Tibial artery (tissue), 4 donors: Measurements from ENCODE around the gene KIF3B.
"Not testable (repeated sequence)": the region's sequence is repeated elsewhere in the genome, so short reads cannot be mapped to it uniquely, and the experiment has no call there.

Experiments
- DNase-seq, 2 donors: peaks; one replicate each; pipeline ENCODE4 v3.0.0-alpha.2; 2019
- H3K27ac ChIP-seq, 2 donors: fragments of 200-600 bp; sonication (generic) in 1 of 2; 1 replicate in 1 of 2; 2 replicates in 1 of 2; pipeline ENCODE4 v1.5.1; 2018 to 2019; ENCODE audit warnings: mild to moderate bottlenecking in 1 of 2
- H3K27me3 ChIP-seq, 2 donors: fragments of 200-600 bp; sonication (generic) in 1 of 2; one replicate each; pipeline versions ENCODE4 v1.5.1 to v1.6.0; 2016 to 2019
- H3K36me3 ChIP-seq, 3 donors: fragments of 200-600 bp; sonication (generic) in 2 of 3; one replicate each; pipeline ENCODE4 v1.5.1; 2016 to 2019; ENCODE audit warnings: mild to moderate bottlenecking in 2 of 3
- H3K4me1 ChIP-seq, 4 donors: fragments of 200-600 bp; sonication (generic) in 2 of 4; 1 replicate in 3 of 4; 2 replicates in 1 of 4; pipeline ENCODE4 v1.5.1; 2016 to 2019
- H3K4me3 ChIP-seq, 2 donors: fragments of 200-600 bp; sonication (generic) in 1 of 2; 1 replicate in 1 of 2; 2 replicates in 1 of 2; pipeline ENCODE4 v1.5.1; 2018 to 2019; ENCODE audit warnings: mild to moderate bottlenecking in 2 of 2
- H3K9me3 ChIP-seq, 3 donors: fragments of 200-600 bp; sonication (generic) in 1 of 3; one replicate each; pipeline ENCODE4 v1.5.1; 2016 to 2019
- CTCF ChIP-seq, 2 experiments: fragments of 200-600 bp in 1 of 2; fragments of 450-650 bp in 1 of 2; IDR thresholded peaks; one replicate each; pipeline ENCODE4 v1.5.1; 2017 to 2019; ENCODE audit warnings: antibody characterized with exemption in 2 of 2, mild to moderate bottlenecking in 1 of 2, moderate library complexity in 1 of 2
- intact Hi-C: fragments of 100-400 bp; cut with DNase I; formaldehyde crosslinking; loops from one replicate; pipeline ENCODE4 v1.15.0; 2023; ENCODE audit warnings: low total_unique reads

The KIF3B gene

DNA sequence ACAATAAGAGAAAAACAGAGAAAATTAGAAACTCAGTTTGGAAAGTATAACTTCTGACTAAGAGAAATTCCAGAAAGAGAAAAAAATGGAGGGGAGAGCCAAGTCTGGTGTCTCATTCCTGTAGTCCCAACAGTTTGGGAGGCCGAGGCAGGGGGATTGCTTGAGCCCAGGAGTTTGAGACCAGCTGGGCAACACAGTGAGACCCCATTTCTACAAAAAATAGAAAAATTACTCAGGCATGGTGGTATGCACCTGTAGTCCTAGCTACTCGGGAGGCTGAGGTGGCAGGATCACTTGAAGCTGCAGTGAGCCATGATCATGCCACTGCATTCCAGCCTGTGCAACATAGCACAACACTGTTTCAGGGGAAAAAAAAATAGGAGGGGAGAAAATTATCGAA is 3.1 kb upstream of the KIF3B start:
- Histone ChIP-seq H3K27ac (no peak overlapping the region), H3K36me3 (no peaks in the 10 kb centered on the region), H3K9me3 (no peaks in the 10 kb centered on the region), H3K4me3 (no peak overlapping the region), H3K4me1 (peaks cover 0 to 19% (median 13%) of the 10 kb centered on the region in 4 donors), H3K27me3 (peaks cover 0 to 23% of the 10 kb centered on the region in 2 donors)
- intact Hi-C loops: no loop called here
- DNase-seq: peak in 1 of 2 donors; percentile 3
- no peak for TF ChIP-seq CTCF (IDR thresholded peaks at IDR 0.05)

DNA sequence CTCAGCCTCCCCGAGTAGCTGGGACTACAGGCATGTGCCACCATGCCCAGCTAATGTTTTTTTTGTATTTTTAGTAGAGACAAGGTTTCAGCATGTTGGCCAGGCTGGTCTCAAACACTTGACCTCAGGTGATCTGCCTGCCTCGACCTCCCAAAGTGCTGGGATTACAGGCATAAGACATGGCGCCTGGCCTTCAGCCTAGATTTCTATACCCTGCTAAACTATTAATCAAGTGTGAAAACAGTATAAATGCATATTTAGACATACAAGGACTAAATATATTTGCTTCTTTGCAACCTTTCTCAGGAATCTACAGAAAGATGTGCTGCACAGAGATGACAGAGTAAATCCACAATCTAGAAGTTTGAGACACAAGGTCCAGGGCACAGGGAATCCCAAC is 2.3 kb upstream of the KIF3B start:
- Histone ChIP-seq H3K27me3 (peaks cover 0 to 23% of the 10 kb centered on the region in 2 donors), H3K4me1 (peaks cover 0 to 19% (median 13%) of the 10 kb centered on the region in 4 donors)
- H3K9me3 ChIP-seq, H3K27ac ChIP-seq, H3K36me3 ChIP-seq, intact Hi-C loops, H3K4me3 ChIP-seq, DNase-seq: not testable (repeated sequence)

DNA sequence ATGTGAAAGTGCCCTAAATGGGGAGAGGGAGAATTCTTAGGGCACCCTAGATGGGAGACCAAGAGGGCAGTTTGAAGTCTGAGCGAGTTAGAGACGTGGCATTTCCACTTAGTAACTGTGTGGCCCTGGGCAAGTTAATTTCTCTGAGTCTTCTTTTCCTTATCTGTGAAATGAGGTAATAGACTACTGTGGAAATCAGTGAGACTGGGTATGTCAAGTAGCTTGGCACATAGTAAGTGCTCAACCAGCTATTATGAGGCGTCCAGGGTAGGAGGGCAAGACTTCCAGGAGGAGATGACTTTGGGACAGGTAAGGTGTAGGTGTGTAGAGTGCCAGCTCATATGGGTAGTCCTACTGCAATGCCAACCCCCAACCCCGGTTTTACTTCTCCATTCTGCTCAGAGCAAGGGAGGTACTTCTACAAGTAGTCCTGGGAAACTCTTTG is 770 bp downstream of the KIF3B start:
- TF ChIP-seq CTCF (IDR thresholded peaks at IDR 0.05): no peak
- no peaks in the 10 kb centered on the region for H3K9me3 ChIP-seq
- H3K4me1 ChIP-seq: peaks cover 0 to 23% (median 13%) of the 10 kb centered on the region in 4 donors
- H3K27ac ChIP-seq: peak overlapping the region; percentile 76 to 79
- intact Hi-C loops: no loop called here
- H3K4me3 ChIP-seq: peak overlapping the region; percentile 79 to 85
- peak in 1 of 2 donors; percentile 43 for DNase-seq
- H3K36me3 ChIP-seq: no peaks in the 10 kb centered on the region
- H3K27me3 ChIP-seq: no peaks in the 10 kb centered on the region

GRCh38 chr20:32281711-32282110 is 4.3 kb downstream of the KIF3B start:
- no peaks in the 10 kb centered on the region for H3K36me3 ChIP-seq
- H3K27me3 ChIP-seq: no peaks in the 10 kb centered on the region
- no peak overlapping the region for H3K4me3 ChIP-seq
- peak in 1 of 2 donors; percentile 9 for DNase-seq
- intact Hi-C loops: no loop called here
- no peak overlapping the region for H3K27ac ChIP-seq
- no peaks in the 10 kb centered on the region for H3K9me3 ChIP-seq
- peaks cover 0 to 31% (median 22%) of the 10 kb centered on the region in 4 donors for H3K4me1 ChIP-seq
- no peak for TF ChIP-seq CTCF (IDR thresholded peaks at IDR 0.05)

DNA sequence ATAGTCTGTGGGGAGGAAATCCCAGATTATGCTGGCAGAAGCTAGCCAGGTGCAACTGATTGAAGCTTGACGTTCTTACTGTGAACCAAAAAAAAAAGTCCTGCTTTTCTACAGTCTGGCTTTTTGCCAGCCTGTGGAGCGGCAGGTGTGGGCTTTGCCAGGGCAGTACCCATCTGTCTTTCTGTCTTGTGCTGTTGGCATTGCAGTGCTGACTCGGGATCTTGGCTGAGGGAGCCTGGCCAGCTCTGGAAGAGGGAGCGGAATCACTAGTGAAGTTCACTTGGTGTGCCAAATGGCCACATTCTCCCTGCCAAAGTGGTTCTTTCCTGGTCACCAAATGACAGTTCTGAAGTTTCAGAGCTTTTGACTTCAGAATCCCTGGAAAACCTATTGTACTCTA is 5.0 kb downstream of the KIF3B start:
- H3K9me3 ChIP-seq: no peaks in the 10 kb centered on the region
- TF ChIP-seq CTCF (IDR thresholded peaks at IDR 0.05): no peak
- DNase-seq: peak in 1 of 2 donors; percentile 55
- peaks cover 0 to 25% (median 19%) of the 10 kb centered on the region in 4 donors for H3K4me1 ChIP-seq
- no peaks in the 10 kb centered on the region for H3K36me3 ChIP-seq
- H3K27me3 ChIP-seq: no peaks in the 10 kb centered on the region
- no peak overlapping the region for H3K4me3 ChIP-seq
- no peak overlapping the region for H3K27ac ChIP-seq
- intact Hi-C loops: no loop called here

DNA sequence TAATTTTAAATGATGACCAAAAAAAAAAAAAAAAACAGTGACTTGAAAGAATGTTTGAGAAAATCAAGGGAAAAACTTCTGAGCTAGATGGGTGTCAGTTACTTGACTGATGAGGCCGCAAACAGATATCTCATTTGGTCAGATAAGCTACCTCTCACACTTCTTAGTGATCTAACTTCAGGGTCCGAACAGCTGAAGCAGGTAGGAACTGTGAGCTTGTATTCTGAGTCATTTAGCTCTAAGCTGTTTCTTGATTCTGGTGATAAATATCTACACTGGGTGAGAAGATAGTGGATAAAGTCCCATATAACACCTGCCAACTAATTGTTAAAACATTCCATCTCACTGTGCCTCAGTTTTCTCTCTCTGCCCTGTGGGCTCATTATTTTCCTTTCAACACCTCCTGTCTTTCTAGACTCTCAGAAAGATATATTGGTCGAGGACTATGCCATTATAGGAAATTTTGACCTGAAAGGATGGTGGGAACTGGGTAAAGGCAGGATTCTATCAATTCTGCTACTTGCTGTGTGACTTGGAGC is 7.7 kb downstream of the KIF3B start:
- no peaks in the 10 kb centered on the region for H3K27me3 ChIP-seq
- peaks cover 0 to 16% (median 11%) of the 10 kb centered on the region in 4 donors for H3K4me1 ChIP-seq
- no peak for TF ChIP-seq CTCF (IDR thresholded peaks at IDR 0.05)
- DNase-seq: no peak
- intact Hi-C loops: no loop called here
- no peaks in the 10 kb centered on the region for H3K36me3 ChIP-seq
- H3K4me3 ChIP-seq: no peak overlapping the region
- no peaks in the 10 kb centered on the region for H3K9me3 ChIP-seq
- H3K27ac ChIP-seq: no peak overlapping the region
